ENCODE data around the gene MBD4.
A peak's percentile ranks its signal among the peaks of the same experiment; 100 is the strongest.

DNA sequence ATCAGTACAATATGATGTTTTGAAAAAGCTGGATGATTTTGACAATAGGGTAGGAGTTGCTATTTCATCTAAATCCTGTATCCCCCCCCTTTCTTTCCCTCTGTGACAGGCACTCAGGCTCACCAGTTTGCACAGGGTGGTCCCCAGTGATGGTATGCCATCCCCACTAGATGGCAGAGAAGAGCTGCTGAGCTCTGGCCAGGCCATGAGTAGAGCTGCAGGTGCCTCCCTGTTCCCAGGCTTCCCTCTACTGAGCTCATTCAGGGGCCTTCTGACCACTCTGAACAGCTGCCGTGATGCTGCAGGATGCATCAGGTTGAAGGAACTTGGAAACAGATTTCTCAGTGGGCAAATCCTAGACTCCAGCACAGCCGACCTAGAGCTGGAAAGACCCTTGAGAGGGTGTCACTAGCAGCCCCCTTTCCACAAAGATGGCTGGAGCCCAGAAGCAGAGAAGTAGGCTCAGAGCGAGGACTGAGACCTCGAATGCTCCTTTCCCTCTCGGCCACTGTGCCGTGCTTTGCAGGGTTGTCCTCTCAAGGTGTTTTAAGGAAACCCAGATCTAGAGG lies 56.4 kb downstream of the MBD4 start:
- TF ChIP-seq CTCF (conservative IDR thresholded peaks at IDR 0.05) (peak; percentile 92), ZFX (IDR thresholded peaks at IDR 0.05) (no peak)

Measured in C4-2B (cell line).